Skin epidermis (tissue), 12 donors: Measurements from ENCODE around the gene SIPA1L3.

Source experiments
- H3K27ac ChIP-seq, 21 experiments: fragments of 200-600 bp; sonication (generic) in 11 of 21; one replicate each; pipeline ENCODE4 v1.5.0; 2020; ENCODE audit warnings: mild to moderate bottlenecking in 3 of 21, inconsistent platforms in 2 of 21, moderate library complexity in 2 of 21
- H3K4me3 ChIP-seq, 7 experiments: fragments of 200-600 bp; sonication (generic) in 2 of 7; one replicate each; pipeline ENCODE4 v1.5.0; 2020; ENCODE audit warnings: inconsistent platforms in 2 of 7, mild to moderate bottlenecking in 2 of 7, moderate library complexity in 1 of 7

Gene SIPA1L3

DNA sequence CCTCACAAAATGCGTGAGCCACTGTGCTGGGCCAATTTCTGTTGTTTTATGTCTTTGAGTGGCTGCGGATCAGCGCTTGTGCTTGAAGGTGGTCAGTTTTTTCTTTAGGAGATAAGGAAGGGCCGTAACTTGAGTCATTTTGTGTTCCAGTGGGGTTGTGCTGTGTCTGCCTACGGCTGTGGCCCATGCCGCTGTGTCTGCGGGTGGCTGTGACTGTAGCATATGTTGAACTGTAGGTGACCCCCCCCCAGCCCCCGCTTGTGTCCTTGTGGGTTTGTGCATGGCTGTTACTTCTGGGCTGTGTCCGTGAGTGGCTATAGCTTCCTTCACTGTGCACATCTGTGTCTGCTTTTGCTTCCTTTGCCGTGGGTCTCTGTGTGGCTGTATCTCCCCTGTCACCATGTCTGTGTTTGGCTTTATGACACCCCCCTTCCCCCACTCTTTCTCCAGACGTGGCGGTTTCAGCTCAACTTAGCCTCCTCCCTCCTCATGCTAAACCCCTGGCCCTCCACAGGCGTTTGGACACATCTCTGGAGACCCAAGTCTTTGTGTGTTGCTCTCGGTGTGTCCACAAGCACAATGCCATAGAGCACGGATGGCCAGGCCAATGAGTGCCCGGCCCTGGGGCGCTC is 348.5 kb downstream of the SIPA1L3 start:
- Histone ChIP-seq H3K27ac (peak overlapping the region in 2 of 21 experiments; percentile 25 to 48), H3K4me3 (peak overlapping the region in 6 of 7 experiments; percentile 18 to 29 (median 22))
